Panc1 (cell line): ENCODE data around the gene CTSD. TPM values are rescaled to one million over a fixed set of nuclear protein-coding genes. Genes with fewer than 3 reads are reported as not detected.
A peak's percentile ranks its signal among the peaks of the same experiment; 100 is the strongest.

Experiments
- ATAC-seq: fragments of 200-7000 bp; cut with Tn5 transposase; 2 replicates; pipeline ENCODE4 v1.9.1; 2020; ENCODE audit warnings: mild to moderate bottlenecking, moderate library complexity
- BruUV-seq: library from RNA; stranded (reverse); fragments of 400-500 nt; replicated peaks from 2 replicates; lab custom pipeline; 2021; lab: Mats Ljungman, UMichigan
- CTCF ChIA-PET: fragments of 300-600 bp; sonication (Branson Sonifier 250); formaldehyde crosslinking; loops from one replicate; lab custom pipeline; 2022; ENCODE audit warnings: antibody characterized with exemption; lab: Charles Lee
- POLR2A ChIA-PET: fragments of 300-600 bp; sonication (Branson Sonifier 250); formaldehyde crosslinking; loops from one replicate; lab custom pipeline; 2022; ENCODE audit warnings: antibody characterized with exemption; lab: Charles Lee
- DNase-seq: peaks from one replicate; pipeline ENCODE4 v3.0.0-alpha.2; 2010; ENCODE audit warnings: low read depth, low spot score
- H3K27ac ChIP-seq: 2 replicates; pipeline ENCODE4 v1.5.1; 2011; ENCODE audit warnings: mild to moderate bottlenecking, low read length, inconsistent platforms
- H3K27me3 ChIP-seq: fragments of 200-500 bp; sonication (Bioruptor generic); 2 replicates; pipeline ENCODE4 v1.6.0; 2014; ENCODE audit warnings: low read length, inconsistent platforms; ENCODE audit not compliant: control insufficient read depth, insufficient read depth
- H3K36me3 ChIP-seq: fragments of 200-500 bp; sonication (Bioruptor generic); 2 replicates; pipeline ENCODE4 v1.5.1; 2014; ENCODE audit warnings: inconsistent platforms, mild to moderate bottlenecking, low read length, moderate library complexity; ENCODE audit not compliant: control insufficient read depth, insufficient read depth
- H3K4me1 ChIP-seq: 2 replicates; pipeline ENCODE4 v1.5.1; 2011; ENCODE audit warnings: inconsistent platforms, mild to moderate bottlenecking, low read length, moderate library complexity; ENCODE audit not compliant: control insufficient read depth, insufficient read depth
- H3K4me3 ChIP-seq, 2 experiments: 2 replicates each; pipeline ENCODE4 v1.5.1; 2011 to 2012; ENCODE audit warnings: low read depth in 2 of 2, low read length in 2 of 2, mild to moderate bottlenecking in 2 of 2, inconsistent platforms in 1 of 2, moderate library complexity in 1 of 2
- H3K9me3 ChIP-seq: fragments of 200-500 bp; sonication (Bioruptor generic); 2 replicates; pipeline ENCODE4 v1.5.1; 2014; ENCODE audit warnings: low read depth, mild to moderate bottlenecking, inconsistent platforms, low read length, moderate library complexity; ENCODE audit not compliant: control insufficient read depth, insufficient read depth
- POLR2AphosphoS5 ChIP-seq: IDR thresholded peaks from 2 replicates; pipeline ENCODE4 v1.6.1; 2012; ENCODE audit warnings: mild to moderate bottlenecking, low read depth, low read length, moderate library complexity
- SIN3A ChIP-seq: IDR thresholded peaks from 2 replicates; pipeline ENCODE4 v1.6.1; 2012; ENCODE audit warnings: low read depth, mild to moderate bottlenecking, low read length, moderate library complexity, borderline replicate concordance; ENCODE audit not compliant: insufficient read depth
- TCF7L2 ChIP-seq: IDR thresholded peaks from 2 replicates; pipeline ENCODE4 v1.6.1; 2011; ENCODE audit warnings: mild to moderate bottlenecking, low read depth, low read length, inconsistent platforms
- in situ Hi-C: cut with HindIII; loops from 2 replicates; pipeline ENCODE4 v1.10.0; 2016; ENCODE audit warnings: low sequenced_read_pairs, low pct_unique_long_range_greater_than_20kb
- intact Hi-C: fragments of 100-400 bp; cut with micrococcal nuclease; formaldehyde crosslinking; loops from one replicate; pipeline ENCODE4 v1.10.0; 2022; ENCODE audit not compliant: unreplicated experiment
- total RNA-seq: library from RNA; stranded (reverse); gene quantifications from one replicate; pipeline ENCODE4 v1.2.1, GENCODE V29; 2021; ENCODE audit not compliant: unreplicated experiment
- TF ChIP-seq, protein P1 (sequence below): fragments of 450-650 bp; IDR thresholded peaks from 2 replicates; pipeline ENCODE4 v1.5.1; 2017; ENCODE audit warnings: mild to moderate bottlenecking
- TF ChIP-seq, protein P2 (sequence below), 2 experiments: IDR thresholded peaks; 2 replicates each; pipeline ENCODE4 v1.6.1; 2011 to 2012; ENCODE audit warnings: low read depth in 2 of 2, control low read depth in 1 of 2, low read length in 1 of 2, mild to moderate bottlenecking in 1 of 2, moderate library complexity in 1 of 2; ENCODE audit not compliant: insufficient read depth in 1 of 2

CTSD gene
- total RNA-seq, 1 experiment from 2014 or later, result 1,813 TPM

DNA sequence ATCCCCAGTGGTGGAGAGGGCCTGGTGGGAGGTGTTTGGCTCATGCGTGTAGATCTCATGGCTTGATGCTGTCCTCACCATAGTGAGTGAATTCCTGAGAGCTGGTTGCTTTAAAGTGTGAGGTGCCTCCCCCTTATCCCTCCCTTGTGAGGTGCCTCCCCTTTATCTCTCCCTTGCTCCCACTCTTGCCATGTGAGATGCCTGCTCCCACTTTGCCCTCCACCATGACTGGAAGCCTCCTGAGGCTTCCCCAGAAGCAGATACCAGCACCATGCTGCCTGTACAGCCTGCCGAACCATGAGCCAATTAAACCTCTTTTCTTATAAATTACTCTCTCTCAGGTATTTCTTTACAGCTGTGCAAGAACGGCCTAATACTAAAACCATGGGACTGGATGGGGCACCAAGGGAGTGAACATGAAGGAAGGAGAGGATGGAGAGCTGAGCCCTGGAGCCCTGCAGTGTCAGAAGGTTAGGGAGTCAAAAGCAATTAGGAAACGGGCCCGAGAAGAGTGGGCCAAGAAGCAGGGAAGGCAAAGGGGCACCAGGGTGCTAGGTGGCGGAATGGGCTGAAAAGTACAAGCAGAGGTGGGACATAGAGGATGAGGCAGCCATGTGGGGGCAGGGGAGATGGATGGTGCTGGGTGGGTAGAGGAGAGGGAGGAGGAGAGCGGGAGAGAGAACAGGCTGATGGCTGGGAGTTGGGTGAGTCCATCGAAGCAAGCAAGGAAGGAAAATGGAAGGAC lies 22.8 kb downstream of the CTSD start:
- no TSS peak for BruUV-seq
- CTCF ChIA-PET, result interaction anchor here (0.5 kb wide), 1 partner anchor 91 kb away, joined by 4 read pairs; no protein-coding TSS in a partner anchor
- Histone ChIP-seq H3K27ac (no peak overlapping the region), H3K4me3 (no peak overlapping the region), H3K27me3 (no peaks in the 10 kb centered on the region; the same call in 1 of the 2 replicates), H3K36me3 (no peaks in the 10 kb centered on the region), H3K4me1 (no peaks in the 10 kb centered on the region), H3K9me3 (peaks cover 13% of the 10 kb centered on the region; the same call in 1 of the 2 replicates)
- TF ChIP-seq, protein P1, sequence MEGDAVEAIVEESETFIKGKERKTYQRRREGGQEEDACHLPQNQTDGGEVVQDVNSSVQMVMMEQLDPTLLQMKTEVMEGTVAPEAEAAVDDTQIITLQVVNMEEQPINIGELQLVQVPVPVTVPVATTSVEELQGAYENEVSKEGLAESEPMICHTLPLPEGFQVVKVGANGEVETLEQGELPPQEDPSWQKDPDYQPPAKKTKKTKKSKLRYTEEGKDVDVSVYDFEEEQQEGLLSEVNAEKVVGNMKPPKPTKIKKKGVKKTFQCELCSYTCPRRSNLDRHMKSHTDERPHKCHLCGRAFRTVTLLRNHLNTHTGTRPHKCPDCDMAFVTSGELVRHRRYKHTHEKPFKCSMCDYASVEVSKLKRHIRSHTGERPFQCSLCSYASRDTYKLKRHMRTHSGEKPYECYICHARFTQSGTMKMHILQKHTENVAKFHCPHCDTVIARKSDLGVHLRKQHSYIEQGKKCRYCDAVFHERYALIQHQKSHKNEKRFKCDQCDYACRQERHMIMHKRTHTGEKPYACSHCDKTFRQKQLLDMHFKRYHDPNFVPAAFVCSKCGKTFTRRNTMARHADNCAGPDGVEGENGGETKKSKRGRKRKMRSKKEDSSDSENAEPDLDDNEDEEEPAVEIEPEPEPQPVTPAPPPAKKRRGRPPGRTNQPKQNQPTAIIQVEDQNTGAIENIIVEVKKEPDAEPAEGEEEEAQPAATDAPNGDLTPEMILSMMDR, result no peak
- TF ChIP-seq, protein P2, sequence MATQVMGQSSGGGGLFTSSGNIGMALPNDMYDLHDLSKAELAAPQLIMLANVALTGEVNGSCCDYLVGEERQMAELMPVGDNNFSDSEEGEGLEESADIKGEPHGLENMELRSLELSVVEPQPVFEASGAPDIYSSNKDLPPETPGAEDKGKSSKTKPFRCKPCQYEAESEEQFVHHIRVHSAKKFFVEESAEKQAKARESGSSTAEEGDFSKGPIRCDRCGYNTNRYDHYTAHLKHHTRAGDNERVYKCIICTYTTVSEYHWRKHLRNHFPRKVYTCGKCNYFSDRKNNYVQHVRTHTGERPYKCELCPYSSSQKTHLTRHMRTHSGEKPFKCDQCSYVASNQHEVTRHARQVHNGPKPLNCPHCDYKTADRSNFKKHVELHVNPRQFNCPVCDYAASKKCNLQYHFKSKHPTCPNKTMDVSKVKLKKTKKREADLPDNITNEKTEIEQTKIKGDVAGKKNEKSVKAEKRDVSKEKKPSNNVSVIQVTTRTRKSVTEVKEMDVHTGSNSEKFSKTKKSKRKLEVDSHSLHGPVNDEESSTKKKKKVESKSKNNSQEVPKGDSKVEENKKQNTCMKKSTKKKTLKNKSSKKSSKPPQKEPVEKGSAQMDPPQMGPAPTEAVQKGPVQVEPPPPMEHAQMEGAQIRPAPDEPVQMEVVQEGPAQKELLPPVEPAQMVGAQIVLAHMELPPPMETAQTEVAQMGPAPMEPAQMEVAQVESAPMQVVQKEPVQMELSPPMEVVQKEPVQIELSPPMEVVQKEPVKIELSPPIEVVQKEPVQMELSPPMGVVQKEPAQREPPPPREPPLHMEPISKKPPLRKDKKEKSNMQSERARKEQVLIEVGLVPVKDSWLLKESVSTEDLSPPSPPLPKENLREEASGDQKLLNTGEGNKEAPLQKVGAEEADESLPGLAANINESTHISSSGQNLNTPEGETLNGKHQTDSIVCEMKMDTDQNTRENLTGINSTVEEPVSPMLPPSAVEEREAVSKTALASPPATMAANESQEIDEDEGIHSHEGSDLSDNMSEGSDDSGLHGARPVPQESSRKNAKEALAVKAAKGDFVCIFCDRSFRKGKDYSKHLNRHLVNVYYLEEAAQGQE (IDR thresholded peaks at IDR 0.05; ENCODE audit: insufficient read depth in 1 of 2, low read depth in 2 of 2, low read length in 1 of 2), result no peak
- TF ChIP-seq SIN3A, result no peak
- no peak; the same call in 1 of the 2 replicates for TF ChIP-seq POLR2AphosphoS5
- no peak for TF ChIP-seq TCF7L2
- intact Hi-C loops, result no loop called here
- no peak for ATAC-seq
- DNase-seq, result no peak
- in situ Hi-C loops, result no loop called here
- POLR2A ChIA-PET, result no interaction called here

DNA sequence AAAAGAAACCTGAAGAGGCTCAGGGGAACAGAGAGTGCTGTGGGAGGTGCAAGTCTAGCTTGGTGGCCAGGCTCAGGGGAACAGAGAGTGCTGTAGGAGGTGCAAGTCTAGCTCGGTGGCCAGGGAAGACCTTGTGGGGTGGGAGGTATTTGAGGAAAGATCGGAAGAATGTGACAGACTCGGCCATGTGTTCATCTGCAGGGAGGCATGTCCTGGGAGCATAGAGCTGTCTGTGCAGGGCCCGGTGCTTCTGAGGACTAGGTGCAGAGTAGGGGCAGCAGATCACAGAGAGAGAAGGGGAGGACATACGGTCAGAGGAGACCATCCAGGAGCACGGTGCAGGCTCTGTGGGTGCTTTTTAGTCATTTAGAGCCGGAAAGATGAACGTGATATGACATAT lies 24.2 kb downstream of the CTSD start:
- BruUV-seq, result no TSS peak
- ChIA-PET POLR2A (no interaction called here), CTCF (no interaction called here)
- DNase-seq, result no peak
- Histone ChIP-seq H3K27ac (no peak overlapping the region), H3K27me3 (no peaks in the 10 kb centered on the region; the same call in 1 of the 2 replicates), H3K36me3 (no peaks in the 10 kb centered on the region), H3K4me3 (no peak overlapping the region), H3K9me3 (peaks cover 13% of the 10 kb centered on the region; the same call in 1 of the 2 replicates), H3K4me1 (no peaks in the 10 kb centered on the region)
- peak; percentile 15; the same call in 1 of the 2 replicates for ATAC-seq
- intact Hi-C loops, result no loop called here
- in situ Hi-C loops, result no loop called here
- TF ChIP-seq, protein P1, result no peak
- no peak for TF ChIP-seq SIN3A
